GM12801 (cell line): Measurements from ENCODE around the gene SELPLG.

ENCODE experiments used
- CTCF ChIP-seq: IDR thresholded peaks from one replicate; pipeline ENCODE4 v1.5.1; 2011; ENCODE audit warnings: control low read depth; ENCODE audit not compliant: insufficient read length; ENCODE audit errors: extremely low read depth

The SELPLG gene

GRCh38 chr12:108649669-108650068 lies 16.0 kb upstream of the SELPLG start:
- TF ChIP-seq CTCF, result no peak

- no peak for TF ChIP-seq CTCF
These were observed 15.4 kb upstream of the SELPLG start for GRCh38 chr12:108649126-108649525.

- TF ChIP-seq CTCF, result no peak
These were observed 14.7 kb upstream of the SELPLG start for GRCh38 chr12:108648371-108648770.

- no peak for TF ChIP-seq CTCF
These were observed 14.0 kb upstream of the SELPLG start for GRCh38 chr12:108647585-108648287.

GRCh38 chr12:108646600-108647579 lies 13.2 kb upstream of the SELPLG start:
- no peak for TF ChIP-seq CTCF

GRCh38 chr12:108645686-108646599 lies 12.2 kb upstream of the SELPLG start:
- TF ChIP-seq CTCF, result no peak

- TF ChIP-seq CTCF, result no peak
These were observed 11.1 kb upstream of the SELPLG start for GRCh38 chr12:108644811-108645120.
